Epithelial cell of prostate (primary cell): Measurements from ENCODE around the gene CDK10.
"Not testable (repeated sequence)": the region's sequence is repeated elsewhere in the genome, so short reads cannot be mapped to it uniquely, and the experiment has no call there.

ENCODE experiments used
- DNase-seq: peaks from one replicate; pipeline ENCODE4 v3.0.0-alpha.2; 2011; ENCODE audit warnings: low read depth, low spot score
- H3K27ac ChIP-seq: fragments of 450-650 bp; 2 replicates; pipeline ENCODE4 v1.5.1; 2017; ENCODE audit warnings: mild to moderate bottlenecking

Gene CDK10

GRCh38 chr16:89667000-89667399 lies 19.5 kb upstream of the CDK10 start:
- not testable (repeated sequence) for H3K27ac ChIP-seq, DNase-seq

- no peak overlapping the region for H3K27ac ChIP-seq
- DNase-seq: no peak
Measured at GRCh38 chr16:89667633-89668032, 18.9 kb upstream of the CDK10 start.

- no peak for DNase-seq
- no peak overlapping the region for H3K27ac ChIP-seq
Measured at GRCh38 chr16:89668790-89669158, 17.7 kb upstream of the CDK10 start.

GRCh38 chr16:89669755-89670154 lies 16.7 kb upstream of the CDK10 start:
- no peak overlapping the region for H3K27ac ChIP-seq
- DNase-seq: no peak

- H3K27ac ChIP-seq: no peak overlapping the region
- no peak for DNase-seq
Measured at GRCh38 chr16:89670496-89671431, 15.7 kb upstream of the CDK10 start.

- DNase-seq, H3K27ac ChIP-seq: not testable (repeated sequence)
Measured at GRCh38 chr16:89671565-89671964, 14.9 kb upstream of the CDK10 start.

- no peak for DNase-seq
- no peak overlapping the region for H3K27ac ChIP-seq
Measured at GRCh38 chr16:89672177-89672941, 14.1 kb upstream of the CDK10 start.

GRCh38 chr16:89678258-89678657 lies 8.2 kb upstream of the CDK10 start:
- no peak for DNase-seq
- no peak overlapping the region for H3K27ac ChIP-seq

- no peak for DNase-seq
- no peak overlapping the region for H3K27ac ChIP-seq
Measured at GRCh38 chr16:89685916-89686315, 573 bp upstream of the CDK10 start.

- peak overlapping the region; percentile 82 for H3K27ac ChIP-seq
- peak; percentile 14 for DNase-seq
Measured at GRCh38 chr16:89687092-89687940, 827 bp downstream of the CDK10 start.

- no peak for DNase-seq
- no peak overlapping the region for H3K27ac ChIP-seq
Measured at GRCh38 chr16:89688395-89688794, 1.9 kb downstream of the CDK10 start.

- no peak overlapping the region for H3K27ac ChIP-seq
- DNase-seq: no peak
Measured at GRCh38 chr16:89689142-89689541, 2.7 kb downstream of the CDK10 start.

- not testable (repeated sequence) for DNase-seq, H3K27ac ChIP-seq
Measured at GRCh38 chr16:89689621-89690020, 3.1 kb downstream of the CDK10 start.

- no peak for DNase-seq
- no peak overlapping the region for H3K27ac ChIP-seq
Measured at GRCh38 chr16:89690392-89690901, 4.0 kb downstream of the CDK10 start.

GRCh38 chr16:89691231-89691985 lies 4.9 kb downstream of the CDK10 start:
- DNase-seq: no peak

GRCh38 chr16:89691986-89692569 lies 5.6 kb downstream of the CDK10 start:
- no peak overlapping the region for H3K27ac ChIP-seq

More at GRCh38 chr16:89691231-89691985, 4.9 kb downstream of the CDK10 start:
- H3K27ac ChIP-seq: no peak overlapping the region

GRCh38 chr16:89693289-89693731 lies 6.8 kb downstream of the CDK10 start:
- DNase-seq: no peak

More at GRCh38 chr16:89691986-89692569, 5.6 kb downstream of the CDK10 start:
- DNase-seq: no peak

GRCh38 chr16:89693931-89694783 lies 7.7 kb downstream of the CDK10 start:
- no peak overlapping the region for H3K27ac ChIP-seq
- DNase-seq: no peak

More at GRCh38 chr16:89693289-89693731, 6.8 kb downstream of the CDK10 start:
- H3K27ac ChIP-seq: no peak overlapping the region
